ENCODE results near the gene DOK5. TPM values are rescaled to one million over a fixed set of nuclear protein-coding genes. Genes with fewer than 3 reads are reported as not detected.
A peak's percentile ranks its signal among the peaks of the same experiment; 100 is the strongest.

Gene DOK5
- total and polyA plus RNA-seq, 9 of the 15 experiments (the other 6 are each of a cell fraction or from before 2014, with no cell fraction given): not detected

- in situ Hi-C loops (cut with MboI): no loop called here
- H3K9me1 ChIP-seq (ENCODE audit: control insufficient read depth, insufficient read depth, low read length): no peaks in the 10 kb centered on the region
- H3K27me3 ChIP-seq (ENCODE audit: control insufficient read depth in 2 of 2, insufficient read depth in 2 of 2, low read length in 2 of 2): no peaks in the 10 kb centered on the region
- H3K9me3 ChIP-seq (replicated peaks; ENCODE audit: control insufficient read depth, insufficient read depth, low read depth, low read length): no peaks in the 10 kb centered on the region
- H3K4me3 ChIP-seq: no peak overlapping the region
- H4K20me1 ChIP-seq (replicated peaks; ENCODE audit: control insufficient read depth, insufficient read depth, low read length): no peaks in the 10 kb centered on the region
- ATAC-seq (no peak), FAIRE-seq (no peak), DNase-seq (ENCODE audit: extremely low read depth in 1 of 4, low spot score in 3 of 4) (no peak)
- H3K36me3 ChIP-seq (ENCODE audit: control insufficient read depth, insufficient read depth, low read length): no peaks in the 10 kb centered on the region
- no peak overlapping the region for H3K9ac ChIP-seq (ENCODE audit: insufficient read depth in 1 of 2, low read depth in 2 of 2, low read length in 2 of 2)
- H3K27ac ChIP-seq (ENCODE audit: extremely low read depth, low read depth, low read length): no peak overlapping the region
- POLR2A ChIA-PET: no interaction called here
- no peaks in the 10 kb centered on the region for H3K79me2 ChIP-seq (ENCODE audit: control insufficient read depth, insufficient read depth, low read length)
- CTCF ChIA-PET (ENCODE audit: low intra/inter-chr PET ratio): no interaction called here
- no peak overlapping the region for H2AFZ ChIP-seq (ENCODE audit: low read depth, low read length)
- no TSS peak for BruUV-seq (replicated peaks)
- intact Hi-C loops (cut with micrococcal nuclease): no loop called here
- no peak overlapping the region for H3K4me2 ChIP-seq (ENCODE audit: insufficient read depth, low read length)
- TF ChIP-seq ZBTB11 (CRISPR knock-in tag; IDR thresholded peaks at IDR 0.05) (peak in 1 of 3 experiments; percentile 93; a peak in 2 of 6 replicates), USF2 (CRISPR knock-in tag; IDR thresholded peaks at IDR 0.05) (no peak), HDGF (IDR thresholded peaks at IDR 0.05) (no peak)
- WGBS (ENCODE audit: insufficient coverage, low coverage, missing lambda C conversion rate): 0% methylated on average over 2 of the region's 2 CpGs
- H3K4me1 ChIP-seq (replicated peaks in 1 of 2; ENCODE audit: control insufficient read depth in 2 of 2, insufficient read depth in 2 of 2, low read length in 2 of 2): no peaks in the 10 kb centered on the region
These were observed 20.4 kb upstream of the DOK5 start for GRCh38 chr20:54454982-54455381.

Data from K562 (cell line).